ENCODE results near the gene ARAP2.

The ARAP2 gene

DNA sequence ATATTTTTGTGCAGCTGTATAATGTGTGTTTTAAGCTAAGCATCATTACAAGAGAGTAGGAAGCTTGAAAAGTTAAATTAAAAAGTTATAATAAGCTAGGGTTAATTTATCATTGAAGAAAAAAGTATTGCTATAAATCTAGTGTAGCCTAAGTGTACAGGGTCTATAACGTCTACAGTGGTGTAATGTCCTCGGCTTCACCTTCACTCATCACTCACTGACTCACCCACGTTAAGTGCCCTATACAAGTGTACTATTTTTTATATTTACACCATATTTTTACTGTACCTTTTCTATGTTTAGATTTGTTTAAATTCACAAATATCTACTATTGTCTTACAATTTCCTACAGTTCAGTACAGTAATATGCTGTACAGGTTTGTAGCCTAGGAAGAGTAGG is 23.5 kb downstream of the ARAP2 start:
- in situ Hi-C loops (cut with HindIII; ENCODE audit: low sequenced_read_pairs), result no loop called here

DNA sequence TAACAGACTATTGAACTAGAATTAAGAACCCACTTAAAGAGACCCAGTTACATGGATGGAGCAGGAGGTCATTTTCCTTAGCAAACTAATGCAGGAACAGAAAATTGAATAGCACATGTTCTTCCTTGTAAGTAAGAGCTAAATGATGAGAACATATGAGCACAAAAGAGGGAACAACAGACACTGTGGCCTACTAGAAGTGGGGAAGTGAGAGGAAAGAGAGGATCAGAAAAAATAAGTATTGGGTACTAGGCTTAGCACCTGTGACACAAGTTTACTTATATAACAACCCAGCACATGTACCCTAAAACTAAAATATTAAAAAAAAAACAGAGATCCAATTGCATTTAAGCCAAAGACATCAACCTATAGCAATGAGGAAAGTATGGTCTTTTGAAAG is 26.2 kb downstream of the ARAP2 start:
- in situ Hi-C loops (cut with HindIII; ENCODE audit: low sequenced_read_pairs), result no loop called here

- in situ Hi-C loops (cut with HindIII; ENCODE audit: low sequenced_read_pairs), result no loop called here
Measured at GRCh38 chr4:36215627-36216026, 28.7 kb downstream of the ARAP2 start.

DNA sequence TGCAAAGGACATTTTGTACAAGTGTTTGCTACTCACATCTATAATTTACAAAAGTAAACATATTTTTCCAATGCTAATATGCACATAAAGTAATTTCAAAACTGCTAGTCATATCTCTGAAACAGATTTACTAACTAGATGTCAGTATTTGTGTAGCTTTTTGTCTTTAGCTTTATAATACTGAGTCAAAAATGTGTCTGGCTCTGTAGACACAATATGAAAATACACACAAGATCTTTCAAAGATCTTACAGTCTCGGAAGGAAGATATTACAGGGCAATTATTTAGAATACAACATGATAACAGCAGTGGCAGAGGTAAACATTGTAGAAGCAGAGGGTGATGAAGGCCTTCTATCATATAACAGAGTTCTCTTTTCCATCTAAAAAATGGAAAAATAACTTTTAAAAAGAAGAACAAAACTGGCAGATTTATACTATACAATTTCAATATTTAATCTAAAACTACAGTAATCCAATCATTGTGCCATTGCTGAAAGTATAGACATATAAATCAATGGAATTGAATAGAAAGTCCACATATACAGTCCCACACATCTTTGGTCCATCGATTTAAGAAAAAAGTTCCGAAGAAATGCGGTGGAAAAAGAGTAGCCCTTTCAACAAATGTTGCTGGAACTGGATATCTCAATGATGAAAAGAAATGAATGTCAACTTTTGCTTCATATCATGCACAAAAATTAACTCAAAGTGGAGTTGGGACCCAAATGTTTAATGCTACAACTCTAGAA is 29.4 kb downstream of the ARAP2 start:
- in situ Hi-C loops (cut with HindIII; ENCODE audit: low sequenced_read_pairs), result no loop called here

GRCh38 chr4:36213977-36214376 is 30.3 kb downstream of the ARAP2 start:
- in situ Hi-C loops (cut with HindIII; ENCODE audit: low sequenced_read_pairs), result no loop called here

DNA sequence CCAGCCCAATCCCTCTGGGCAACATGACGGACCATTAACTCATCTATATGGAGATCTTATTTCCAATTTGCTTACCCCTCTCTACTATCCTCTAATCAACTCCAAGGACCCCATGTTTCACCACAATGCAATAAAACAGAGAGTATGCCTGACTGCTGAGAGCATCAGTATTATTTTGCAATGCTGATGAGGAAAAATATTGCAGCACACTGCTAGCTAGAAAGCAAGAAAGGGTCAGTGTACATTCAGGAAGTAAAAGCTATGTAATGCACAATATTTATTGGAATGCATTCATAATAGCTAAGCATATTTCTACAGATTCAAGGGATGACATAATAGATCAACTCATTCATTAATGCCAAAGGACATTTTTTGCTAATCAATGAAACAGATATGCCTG is 33.2 kb downstream of the ARAP2 start:
- in situ Hi-C loops (cut with HindIII; ENCODE audit: low sequenced_read_pairs), result no loop called here

DNA sequence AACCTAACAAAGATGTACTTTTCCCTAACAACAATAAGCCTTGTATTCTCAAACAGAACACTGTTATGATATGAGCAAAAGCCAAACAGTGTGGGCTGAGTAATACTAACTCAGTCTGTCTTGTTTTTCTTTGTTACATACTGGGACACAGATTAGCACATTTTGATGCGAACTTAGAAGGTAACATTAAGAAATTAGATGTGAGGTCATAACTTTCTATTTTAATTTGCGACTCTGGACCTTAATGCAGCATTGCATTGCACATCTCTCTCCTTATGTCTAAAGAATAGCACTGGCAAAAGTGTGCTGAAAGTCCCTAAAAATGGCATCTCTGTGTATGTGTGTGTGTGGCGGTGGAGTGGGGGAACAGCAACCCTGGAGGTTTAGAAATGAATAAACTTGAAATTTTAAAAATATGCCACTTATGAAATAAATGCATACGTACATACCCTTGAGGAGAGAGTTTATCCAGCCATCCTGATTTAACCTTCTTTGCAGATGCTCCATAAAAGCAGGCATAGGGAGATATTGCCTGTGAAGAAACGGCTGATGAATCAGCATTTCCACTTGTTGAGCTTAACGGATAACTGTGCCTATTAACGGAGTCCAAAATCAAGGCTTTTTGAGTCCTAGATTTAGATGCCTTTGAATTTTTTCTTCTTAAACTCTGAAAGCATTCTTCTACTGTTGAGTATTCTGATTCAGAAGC is 34.2 kb downstream of the ARAP2 start:
- in situ Hi-C loops (cut with HindIII; ENCODE audit: low sequenced_read_pairs), result no loop called here

GRCh38 chr4:36208893-36209473 is 35.3 kb downstream of the ARAP2 start:
- in situ Hi-C loops (cut with HindIII; ENCODE audit: low sequenced_read_pairs), result no loop called here

DNA sequence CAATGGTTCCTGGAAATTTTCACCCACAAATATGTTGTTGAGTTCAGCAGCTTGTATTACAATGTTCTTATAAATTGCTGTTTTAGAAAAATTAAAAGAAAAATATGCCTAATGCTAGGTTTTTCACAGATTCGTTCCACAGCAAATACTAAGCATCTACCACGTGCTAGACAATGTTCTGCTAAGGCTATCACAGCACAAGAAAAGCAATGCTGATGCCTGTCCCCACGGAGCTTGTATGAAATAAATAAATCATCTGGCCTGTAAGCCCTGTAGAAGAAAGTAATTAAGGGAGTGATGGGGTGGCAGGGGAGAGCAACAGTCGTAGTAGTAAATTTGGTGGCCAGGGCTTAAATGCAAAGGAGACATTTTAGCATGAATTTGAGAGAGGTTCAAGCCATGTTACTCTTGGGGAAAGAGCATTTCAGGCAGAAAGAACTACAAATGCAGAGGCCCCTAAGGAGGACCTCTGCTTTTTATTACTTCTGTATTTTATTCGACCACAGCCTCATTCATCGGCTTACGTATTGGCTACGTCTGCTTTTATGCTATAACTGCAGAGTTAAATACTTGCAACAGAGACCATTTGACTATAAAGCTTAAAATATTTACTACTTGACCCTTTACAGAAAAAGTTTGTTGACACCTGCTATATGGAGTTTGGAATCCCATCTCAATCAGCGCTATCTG is 36.3 kb downstream of the ARAP2 start:
- in situ Hi-C loops (cut with HindIII; ENCODE audit: low sequenced_read_pairs), result no loop called here

DNA sequence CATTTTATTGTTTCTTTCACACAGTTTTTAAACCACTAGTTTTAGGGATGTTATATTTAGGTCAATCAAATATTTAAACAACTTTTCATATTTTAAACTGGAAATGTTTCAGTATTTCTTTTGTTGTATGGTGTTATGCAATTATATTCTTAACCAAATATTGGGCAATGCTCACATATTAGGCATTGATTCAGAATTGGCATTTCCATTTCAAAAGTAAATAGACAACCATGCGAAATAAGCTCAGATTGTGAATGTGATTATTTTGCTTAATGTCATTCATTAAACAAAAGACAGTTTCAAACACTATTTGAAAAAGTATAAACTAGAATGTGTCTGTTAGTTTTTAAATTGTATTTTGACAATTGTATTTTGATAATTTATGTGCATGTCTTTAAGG is 36.9 kb downstream of the ARAP2 start:
- in situ Hi-C loops (cut with HindIII; ENCODE audit: low sequenced_read_pairs), result no loop called here

DNA sequence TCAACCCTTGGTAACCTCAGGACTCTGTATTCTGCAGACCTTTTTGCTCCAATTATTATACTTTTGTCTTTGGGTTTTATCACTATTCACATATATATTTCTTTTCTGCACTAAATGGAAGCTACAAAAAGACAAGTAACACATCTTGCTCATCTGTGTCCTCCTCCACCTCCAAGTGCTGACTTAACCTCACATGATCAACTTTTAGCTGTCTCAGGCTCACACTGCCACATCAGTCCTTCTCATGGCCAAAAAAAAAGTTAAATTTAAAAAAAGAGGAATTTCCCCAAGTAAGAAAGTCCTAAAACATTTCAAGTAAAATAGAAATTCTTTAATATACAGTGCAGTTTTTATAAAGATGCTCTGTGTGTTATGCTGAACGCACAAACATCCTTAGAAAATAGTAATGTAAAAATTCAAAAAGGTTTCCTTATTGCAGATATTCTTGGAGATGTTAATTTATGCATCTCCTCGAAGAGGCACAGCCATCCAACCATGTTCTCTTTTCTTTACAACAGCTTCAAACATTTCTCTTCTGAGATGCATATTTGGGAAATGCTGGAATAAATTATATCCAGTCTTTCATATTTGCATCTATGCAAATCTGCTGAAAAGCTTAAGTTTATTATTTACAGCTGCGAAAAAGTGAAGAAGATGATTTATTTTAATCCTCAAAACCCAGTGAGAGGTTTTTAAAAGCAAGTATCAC is 37.6 kb downstream of the ARAP2 start:
- in situ Hi-C loops (cut with HindIII; ENCODE audit: low sequenced_read_pairs), result no loop called here

DNA sequence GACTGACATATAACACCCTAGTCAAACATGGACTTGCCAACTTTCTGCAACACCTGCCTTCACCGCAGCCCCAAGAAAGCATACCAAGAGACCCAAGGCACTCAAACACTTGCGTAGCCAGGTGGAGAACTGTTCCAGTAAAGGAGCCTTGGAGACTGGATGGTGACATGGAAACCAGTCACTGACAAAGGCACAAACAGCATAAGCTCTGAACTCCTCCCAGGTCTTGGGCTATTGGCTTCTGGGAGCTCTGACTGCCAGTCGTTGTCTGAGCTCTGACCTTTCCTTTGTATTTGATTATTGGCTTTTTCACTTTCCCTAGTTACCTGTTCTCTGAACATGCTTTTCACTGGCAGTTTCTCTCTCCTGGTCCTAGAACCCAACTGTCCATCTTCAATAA is 38.3 kb downstream of the ARAP2 start:
- in situ Hi-C loops (cut with HindIII; ENCODE audit: low sequenced_read_pairs), result no loop called here

- in situ Hi-C loops (cut with HindIII; ENCODE audit: low sequenced_read_pairs), result no loop called here
Measured at GRCh38 chr4:36198861-36199260, 45.5 kb downstream of the ARAP2 start.

DNA sequence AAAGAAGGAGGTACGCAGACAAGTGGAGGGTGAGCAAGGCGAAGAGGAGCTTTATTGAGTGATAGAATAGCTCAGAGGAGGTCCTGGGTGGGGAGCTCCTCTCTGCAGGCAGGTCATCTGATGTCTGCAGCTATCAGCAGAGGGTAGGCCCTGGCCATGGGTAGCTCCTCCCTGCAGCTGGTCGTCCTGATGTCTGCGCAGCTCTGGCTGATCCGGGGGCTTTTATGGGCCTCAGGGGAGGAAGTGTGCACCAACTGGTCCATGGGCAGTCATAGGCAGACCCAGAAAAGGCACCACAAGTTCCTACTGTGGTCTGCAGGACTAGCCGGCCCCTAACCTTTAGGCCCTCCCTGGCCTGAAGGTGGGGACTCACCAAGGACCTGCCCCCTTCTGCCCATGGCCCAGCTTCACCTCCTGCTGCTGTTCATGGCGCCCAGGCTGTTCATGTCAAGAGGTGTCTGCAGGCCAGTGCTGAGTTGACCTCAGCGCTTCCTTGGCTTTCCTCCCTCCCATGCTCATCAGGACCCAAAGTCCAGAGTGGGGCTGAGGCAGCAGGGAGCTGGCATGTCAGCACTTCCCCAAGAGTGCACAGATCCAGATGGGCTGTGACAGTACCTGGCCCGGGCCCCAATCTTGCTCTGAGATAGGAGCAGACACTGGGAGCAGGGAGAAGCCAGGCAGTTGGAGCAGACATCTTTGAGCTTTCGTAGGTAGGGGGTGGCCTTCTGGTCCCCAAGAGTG is 46.1 kb downstream of the ARAP2 start:
- in situ Hi-C loops (cut with HindIII; ENCODE audit: low sequenced_read_pairs), result no loop called here

- in situ Hi-C loops (cut with HindIII; ENCODE audit: low sequenced_read_pairs), result no loop called here
Measured at GRCh38 chr4:36197501-36197900, 46.8 kb downstream of the ARAP2 start.

DNA sequence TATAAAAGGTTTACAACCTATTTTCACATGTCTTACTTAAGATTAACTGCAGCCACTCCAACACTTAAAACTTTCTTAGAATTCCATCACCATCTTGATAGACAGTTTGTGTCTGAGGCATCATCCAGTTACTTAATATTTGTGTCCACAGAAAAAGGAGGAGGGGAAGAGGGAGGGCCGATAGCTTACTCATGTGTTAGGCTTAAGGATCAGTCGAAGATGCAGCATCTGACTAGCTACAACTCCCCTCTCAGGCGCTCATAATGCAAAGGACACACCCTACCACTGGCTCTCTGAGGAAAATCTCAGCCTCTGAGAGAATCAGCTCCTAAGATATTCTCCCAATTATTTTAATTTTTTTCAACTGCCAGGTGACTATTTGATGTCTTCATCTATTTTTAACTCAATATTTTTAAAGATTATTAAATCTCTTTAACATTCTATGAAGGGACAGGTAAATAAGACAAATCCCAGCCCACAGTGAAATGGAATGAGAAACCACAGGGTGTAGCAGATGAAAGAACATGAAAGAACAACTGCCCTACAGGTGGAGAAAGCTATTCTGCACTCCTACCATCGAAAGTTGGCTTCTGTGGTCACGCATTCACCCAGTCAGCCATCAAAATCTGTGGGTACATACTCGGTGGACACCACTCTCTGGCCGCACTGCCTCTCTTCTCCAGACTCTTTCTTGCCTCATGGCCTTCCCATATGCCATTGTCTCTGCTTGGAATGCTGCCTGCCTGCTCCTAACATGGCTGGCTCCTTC is 48.0 kb downstream of the ARAP2 start:
- in situ Hi-C loops (cut with HindIII; ENCODE audit: low sequenced_read_pairs), result no loop called here

DNA sequence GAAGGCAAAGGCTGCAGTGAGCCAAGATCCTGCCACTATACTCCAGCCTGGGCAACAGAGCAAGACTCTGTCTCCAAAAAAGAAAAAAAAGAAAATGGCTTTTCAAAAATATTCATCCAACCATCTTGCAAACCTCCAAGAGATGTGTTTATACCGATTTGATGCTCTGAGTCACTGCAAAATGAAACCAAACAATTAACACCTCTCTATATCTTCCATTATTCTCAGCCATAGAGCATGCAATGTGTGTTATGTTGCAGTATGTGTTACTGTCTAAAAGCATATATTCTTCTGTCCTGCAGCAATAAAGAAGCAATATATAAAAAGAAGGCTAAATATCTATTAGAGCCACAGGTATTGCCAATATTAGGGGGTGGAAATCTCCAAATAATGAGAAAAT is 51.4 kb downstream of the ARAP2 start:
- in situ Hi-C loops (cut with HindIII; ENCODE audit: low sequenced_read_pairs), result no loop called here

DNA sequence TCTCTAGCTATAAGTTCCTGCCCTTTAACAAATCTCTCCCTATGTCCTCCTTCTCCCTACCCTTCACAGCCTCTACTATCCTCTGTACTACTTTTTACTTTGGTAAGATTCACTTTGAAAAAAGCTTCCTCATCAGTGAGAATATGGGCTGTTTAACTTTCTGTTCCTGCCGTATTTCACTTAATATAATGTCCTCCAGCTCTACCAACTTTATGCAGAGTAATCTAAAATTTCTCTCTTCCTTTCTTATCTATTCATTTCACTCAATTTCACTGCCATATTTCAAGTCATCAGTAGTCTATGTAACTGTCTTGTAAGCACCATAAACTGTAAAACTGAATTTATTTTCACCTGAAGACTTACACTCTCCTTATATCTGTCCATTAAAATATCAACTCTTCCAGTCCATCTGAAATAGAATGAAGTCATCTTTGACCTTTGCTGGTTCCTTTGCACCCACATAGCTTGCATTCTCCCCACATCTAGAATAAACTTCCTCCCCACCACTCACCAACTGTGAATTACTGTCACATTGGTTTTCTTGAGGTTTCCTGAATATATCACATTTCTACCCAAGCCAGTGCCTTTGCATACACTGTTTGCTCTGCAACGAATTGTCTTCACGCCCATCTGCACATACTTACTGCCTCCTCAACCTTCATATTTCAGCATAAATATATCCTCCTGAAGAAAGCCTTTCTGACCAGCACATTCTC is 54.6 kb downstream of the ARAP2 start:
- in situ Hi-C loops (cut with HindIII; ENCODE audit: low sequenced_read_pairs), result no loop called here

- in situ Hi-C loops (cut with HindIII; ENCODE audit: low sequenced_read_pairs), result no loop called here
Measured at GRCh38 chr4:36187723-36188333, 56.5 kb downstream of the ARAP2 start.

All from DLD1 (cell line).